ENCODE results near the gene MAGI1. TPM values are rescaled to one million over a fixed set of nuclear protein-coding genes. Genes with fewer than 3 reads are reported as not detected.
A peak's percentile ranks its signal among the peaks of the same experiment; 100 is the strongest.

MAGI1 gene
- polyA plus RNA-seq, 2 donors, result 6.0 to 10.6 TPM

DNA sequence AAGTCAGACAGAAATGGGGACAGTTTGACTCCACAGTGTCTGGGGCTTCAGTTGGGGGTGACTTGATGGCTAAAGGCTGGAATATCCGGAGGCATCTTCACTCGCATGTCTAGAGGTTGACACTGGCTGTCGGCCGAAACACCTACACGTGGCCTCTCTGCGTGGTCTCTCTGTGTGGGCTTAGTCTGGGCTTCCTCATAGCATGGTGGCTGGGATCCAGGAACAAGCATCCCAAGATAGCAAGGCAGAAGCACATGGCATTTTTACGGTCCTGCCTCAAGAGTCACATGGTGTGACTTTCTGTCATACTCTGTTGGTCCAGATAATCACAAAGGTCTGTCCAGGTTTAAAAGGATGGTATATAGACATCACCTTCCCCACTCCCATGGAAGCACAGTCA lies 34.5 kb downstream of the MAGI1 start:
- Histone ChIP-seq H3K36me3 (ENCODE audit: control insufficient read depth in 2 of 2, insufficient read depth in 2 of 2, low read length in 1 of 2) (no peaks in the 10 kb centered on the region), H3K27ac (ENCODE audit: low read depth in 2 of 2, low read length in 1 of 2) (no peak overlapping the region), H3K27me3 (ENCODE audit: control insufficient read depth in 1 of 2, insufficient read depth in 2 of 2, low read length in 2 of 2) (no peaks in the 10 kb centered on the region), H3K4me1 (ENCODE audit: control insufficient read depth in 2 of 2, insufficient read depth in 2 of 2, low read length in 1 of 2) (no peaks in the 10 kb centered on the region), H3K4me3 (ENCODE audit: low read depth in 1 of 2, low read length in 2 of 2) (no peak overlapping the region), H3K9me3 (ENCODE audit: control insufficient read depth in 2 of 2, insufficient read depth in 1 of 2, low read depth in 1 of 2, low read length in 1 of 2) (no peaks in the 10 kb centered on the region)
- 90 to 92% methylated on average over 7 of the region's 7 CpGs for WGBS, 2 donors

DNA sequence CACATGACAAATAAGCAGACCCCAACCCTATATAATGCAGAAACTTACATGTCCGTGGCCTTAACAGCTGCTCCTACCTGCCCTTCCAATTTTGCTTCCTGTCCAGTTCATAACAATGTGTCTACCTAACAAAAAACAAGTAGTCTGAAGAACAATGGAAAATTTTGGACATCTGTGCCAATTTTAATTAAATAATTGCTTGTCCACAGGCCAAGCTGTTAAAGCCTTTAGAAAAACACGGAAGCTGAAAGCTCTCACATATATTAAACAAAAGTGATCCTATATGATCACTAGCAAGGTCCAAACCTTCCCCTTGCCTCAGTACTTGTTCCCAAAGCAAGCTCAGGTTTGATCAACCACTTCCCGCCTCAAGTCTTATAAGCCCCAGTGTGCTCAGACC lies 37.1 kb downstream of the MAGI1 start:
- WGBS, 2 donors, result 72 to 76% methylated on average over 3 of the region's 3 CpGs
- H3K27ac ChIP-seq (ENCODE audit: low read depth in 2 of 2, low read length in 1 of 2), result no peak overlapping the region
- H3K4me3 ChIP-seq (ENCODE audit: low read depth in 1 of 2, low read length in 2 of 2), result no peak overlapping the region

GRCh38 chr3:66000506-66000905 lies 38.2 kb downstream of the MAGI1 start:
- Histone ChIP-seq H3K27ac (ENCODE audit: low read depth in 2 of 2, low read length in 1 of 2) (no peak overlapping the region), H3K4me1 (ENCODE audit: control insufficient read depth in 2 of 2, insufficient read depth in 2 of 2, low read length in 1 of 2) (peaks cover 0 to 3% of the 10 kb centered on the region in 2 donors), H3K36me3 (ENCODE audit: control insufficient read depth in 2 of 2, insufficient read depth in 2 of 2, low read length in 1 of 2) (no peaks in the 10 kb centered on the region), H3K27me3 (ENCODE audit: control insufficient read depth in 1 of 2, insufficient read depth in 2 of 2, low read length in 2 of 2) (no peaks in the 10 kb centered on the region), H3K9me3 (ENCODE audit: control insufficient read depth in 2 of 2, insufficient read depth in 1 of 2, low read depth in 1 of 2, low read length in 1 of 2) (no peaks in the 10 kb centered on the region), H3K4me3 (ENCODE audit: low read depth in 1 of 2, low read length in 2 of 2) (no peak overlapping the region)

More for the DNA sequence above, 37.1 kb downstream of the MAGI1 start:
- Histone ChIP-seq H3K36me3 (ENCODE audit: control insufficient read depth in 2 of 2, insufficient read depth in 2 of 2, low read length in 1 of 2) (no peaks in the 10 kb centered on the region), H3K9me3 (ENCODE audit: control insufficient read depth in 2 of 2, insufficient read depth in 1 of 2, low read depth in 1 of 2, low read length in 1 of 2) (no peaks in the 10 kb centered on the region), H3K27me3 (ENCODE audit: control insufficient read depth in 1 of 2, insufficient read depth in 2 of 2, low read length in 2 of 2) (no peaks in the 10 kb centered on the region), H3K4me1 (ENCODE audit: control insufficient read depth in 2 of 2, insufficient read depth in 2 of 2, low read length in 1 of 2) (peaks cover 0 to 3% of the 10 kb centered on the region in 2 donors)

GRCh38 chr3:65999606-66000005 lies 39.1 kb downstream of the MAGI1 start:
- Histone ChIP-seq H3K9me3 (ENCODE audit: control insufficient read depth in 2 of 2, insufficient read depth in 1 of 2, low read depth in 1 of 2, low read length in 1 of 2) (no peaks in the 10 kb centered on the region), H3K4me3 (ENCODE audit: low read depth in 1 of 2, low read length in 2 of 2) (no peak overlapping the region), H3K27ac (ENCODE audit: low read depth in 2 of 2, low read length in 1 of 2) (no peak overlapping the region), H3K36me3 (ENCODE audit: control insufficient read depth in 2 of 2, insufficient read depth in 2 of 2, low read length in 1 of 2) (no peaks in the 10 kb centered on the region), H3K4me1 (ENCODE audit: control insufficient read depth in 2 of 2, insufficient read depth in 2 of 2, low read length in 1 of 2) (peaks cover 0 to 3% of the 10 kb centered on the region in 2 donors), H3K27me3 (ENCODE audit: control insufficient read depth in 1 of 2, insufficient read depth in 2 of 2, low read length in 2 of 2) (no peaks in the 10 kb centered on the region)
- WGBS, 2 donors, result 80 to 83% methylated on average over 8 of the region's 8 CpGs

GRCh38 chr3:65996589-65996988 lies 42.1 kb downstream of the MAGI1 start:
- no peaks in the 10 kb centered on the region for H3K36me3 ChIP-seq (ENCODE audit: control insufficient read depth in 2 of 2, insufficient read depth in 2 of 2, low read length in 1 of 2)
- peak overlapping the region in 1 of 2 donors; percentile 14 for H3K4me3 ChIP-seq (ENCODE audit: low read depth in 1 of 2, low read length in 2 of 2)
- no peaks in the 10 kb centered on the region for H3K9me3 ChIP-seq (ENCODE audit: control insufficient read depth in 2 of 2, insufficient read depth in 1 of 2, low read depth in 1 of 2, low read length in 1 of 2)
- peak overlapping the region; percentile 57 to 86 for H3K27ac ChIP-seq (ENCODE audit: low read depth in 2 of 2, low read length in 1 of 2)
- peaks cover 0 to 3% of the 10 kb centered on the region in 2 donors for H3K4me1 ChIP-seq (ENCODE audit: control insufficient read depth in 2 of 2, insufficient read depth in 2 of 2, low read length in 1 of 2)
- no peaks in the 10 kb centered on the region for H3K27me3 ChIP-seq (ENCODE audit: control insufficient read depth in 1 of 2, insufficient read depth in 2 of 2, low read length in 2 of 2)
- 45 to 51% methylated on average over 11 of the region's 11 CpGs for WGBS, 2 donors

DNA sequence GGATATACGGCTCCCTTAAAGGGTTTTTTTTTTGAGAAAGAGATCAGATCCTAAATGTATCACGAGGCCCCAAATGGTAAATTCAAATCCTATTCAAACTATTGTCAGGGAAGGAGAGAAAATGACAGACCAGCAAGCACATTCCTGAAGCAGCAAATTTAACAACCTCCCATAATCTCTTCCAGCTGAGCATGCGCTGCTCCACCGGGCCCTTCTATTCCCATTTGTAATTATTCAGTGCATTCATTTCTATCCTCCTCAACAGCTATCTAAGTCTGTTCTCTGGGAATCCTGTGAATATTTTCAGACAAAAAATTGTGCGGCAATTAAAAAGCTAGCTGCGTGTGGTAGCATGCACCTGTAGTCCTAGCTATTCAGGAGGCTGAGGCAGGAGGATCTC lies 43.2 kb downstream of the MAGI1 start:
- 90 to 92% methylated on average over 6 of the region's 6 CpGs for WGBS, 2 donors
- Histone ChIP-seq H3K9me3 (ENCODE audit: control insufficient read depth in 2 of 2, insufficient read depth in 1 of 2, low read depth in 1 of 2, low read length in 1 of 2) (no peaks in the 10 kb centered on the region), H3K36me3 (ENCODE audit: control insufficient read depth in 2 of 2, insufficient read depth in 2 of 2, low read length in 1 of 2) (no peaks in the 10 kb centered on the region)

GRCh38 chr3:65995030-65995429 lies 43.7 kb downstream of the MAGI1 start:
- Histone ChIP-seq H3K36me3 (ENCODE audit: control insufficient read depth in 2 of 2, insufficient read depth in 2 of 2, low read length in 1 of 2) (no peaks in the 10 kb centered on the region), H3K4me1 (ENCODE audit: control insufficient read depth in 2 of 2, insufficient read depth in 2 of 2, low read length in 1 of 2) (peaks cover 0 to 3% of the 10 kb centered on the region in 2 donors), H3K27ac (ENCODE audit: low read depth in 2 of 2, low read length in 1 of 2) (no peak overlapping the region), H3K27me3 (ENCODE audit: control insufficient read depth in 1 of 2, insufficient read depth in 2 of 2, low read length in 2 of 2) (no peaks in the 10 kb centered on the region), H3K9me3 (ENCODE audit: control insufficient read depth in 2 of 2, insufficient read depth in 1 of 2, low read depth in 1 of 2, low read length in 1 of 2) (no peaks in the 10 kb centered on the region), H3K4me3 (ENCODE audit: low read depth in 1 of 2, low read length in 2 of 2) (no peak overlapping the region)
- WGBS, 2 donors, result 56 to 63% methylated on average over 4 of the region's 4 CpGs

More for the DNA sequence above, 43.2 kb downstream of the MAGI1 start:
- peaks cover 0 to 3% of the 10 kb centered on the region in 2 donors for H3K4me1 ChIP-seq (ENCODE audit: control insufficient read depth in 2 of 2, insufficient read depth in 2 of 2, low read length in 1 of 2)
- H3K27me3 ChIP-seq (ENCODE audit: control insufficient read depth in 1 of 2, insufficient read depth in 2 of 2, low read length in 2 of 2), result no peaks in the 10 kb centered on the region
- H3K4me3 ChIP-seq (ENCODE audit: low read depth in 1 of 2, low read length in 2 of 2), result no peak overlapping the region
- H3K27ac ChIP-seq (ENCODE audit: low read depth in 2 of 2, low read length in 1 of 2), result no peak overlapping the region

- 94 to 100% methylated on average over 1 of the region's 1 CpG for WGBS, 2 donors
- Histone ChIP-seq H3K9me3 (ENCODE audit: control insufficient read depth in 2 of 2, insufficient read depth in 1 of 2, low read depth in 1 of 2, low read length in 1 of 2) (no peaks in the 10 kb centered on the region), H3K36me3 (ENCODE audit: control insufficient read depth in 2 of 2, insufficient read depth in 2 of 2, low read length in 1 of 2) (no peaks in the 10 kb centered on the region), H3K4me3 (ENCODE audit: low read depth in 1 of 2, low read length in 2 of 2) (no peak overlapping the region), H3K27ac (ENCODE audit: low read depth in 2 of 2, low read length in 1 of 2) (no peak overlapping the region), H3K27me3 (ENCODE audit: control insufficient read depth in 1 of 2, insufficient read depth in 2 of 2, low read length in 2 of 2) (no peaks in the 10 kb centered on the region), H3K4me1 (ENCODE audit: control insufficient read depth in 2 of 2, insufficient read depth in 2 of 2, low read length in 1 of 2) (peaks cover 0 to 3% of the 10 kb centered on the region in 2 donors)
Observed at GRCh38 chr3:65993134-65993900, 45.4 kb downstream of the MAGI1 start.

DNA sequence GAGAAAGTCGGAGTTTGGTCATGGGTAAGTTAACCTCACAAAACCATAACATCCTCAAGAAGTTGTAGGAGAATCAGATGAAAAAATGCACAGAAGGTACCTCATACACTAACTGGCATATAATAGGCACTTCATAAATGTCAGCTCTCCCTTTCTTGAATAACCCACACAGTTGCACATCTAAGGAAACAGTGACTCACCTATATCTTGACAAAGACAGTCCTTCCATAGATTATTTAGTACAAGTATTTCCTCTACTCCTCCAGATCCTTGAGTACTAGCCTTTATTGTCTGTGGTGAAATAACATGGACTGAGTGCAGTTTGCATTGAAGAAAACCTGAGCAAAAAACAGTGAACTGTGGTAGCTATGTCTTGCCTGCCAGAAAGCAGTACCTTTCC lies 46.6 kb downstream of the MAGI1 start:
- Histone ChIP-seq H3K9me3 (ENCODE audit: control insufficient read depth in 2 of 2, insufficient read depth in 1 of 2, low read depth in 1 of 2, low read length in 1 of 2) (no peaks in the 10 kb centered on the region), H3K27ac (ENCODE audit: low read depth in 2 of 2, low read length in 1 of 2) (no peak overlapping the region), H3K36me3 (ENCODE audit: control insufficient read depth in 2 of 2, insufficient read depth in 2 of 2, low read length in 1 of 2) (no peaks in the 10 kb centered on the region), H3K4me3 (ENCODE audit: low read depth in 1 of 2, low read length in 2 of 2) (no peak overlapping the region), H3K27me3 (ENCODE audit: control insufficient read depth in 1 of 2, insufficient read depth in 2 of 2, low read length in 2 of 2) (no peaks in the 10 kb centered on the region), H3K4me1 (ENCODE audit: control insufficient read depth in 2 of 2, insufficient read depth in 2 of 2, low read length in 1 of 2) (no peaks in the 10 kb centered on the region)
- WGBS, 2 donors, result 72 to 93% methylated on average over 1 of the region's 1 CpG
